Lower lobe of right lung (tissue), 2 donors: ENCODE results near the gene ANKH. TPM values are rescaled to one million over a fixed set of nuclear protein-coding genes. Genes with fewer than 3 reads are reported as not detected.

Source experiments
- ATAC-seq, 2 donors: fragments of 200-7000 bp; cut with Tn5 transposase; one replicate each; pipeline ENCODE4 v1.9.1; 2020 to 2022; ENCODE audit warnings: mild to moderate bottlenecking in 2 of 2, moderate library complexity in 2 of 2
- DNase-seq: peaks from one replicate; pipeline ENCODE4 v3.0.0-alpha.2; 2020
- H3K27ac ChIP-seq: fragments of 200-600 bp; one replicate; pipeline ENCODE4 v1.8.0; 2022
- H3K27me3 ChIP-seq: fragments of 200-600 bp; one replicate; pipeline ENCODE4 v1.8.0; 2022; ENCODE audit warnings: low read depth
- H3K36me3 ChIP-seq: fragments of 200-600 bp; one replicate; pipeline ENCODE4 v1.8.0; 2022; ENCODE audit warnings: mild to moderate bottlenecking
- H3K4me1 ChIP-seq: fragments of 200-600 bp; one replicate; pipeline ENCODE4 v1.8.0; 2022
- H3K4me3 ChIP-seq: fragments of 200-600 bp; one replicate; pipeline ENCODE4 v1.8.0; 2022; ENCODE audit warnings: mild to moderate bottlenecking
- H3K9me3 ChIP-seq: fragments of 200-600 bp; one replicate; pipeline ENCODE4 v1.8.0; 2022
- CTCF ChIP-seq: fragments of 200-600 bp; IDR thresholded peaks from one replicate; pipeline ENCODE4 v1.8.0; 2022; ENCODE audit warnings: antibody characterized with exemption, mild to moderate bottlenecking
- intact Hi-C: fragments of 100-400 bp; cut with DNase I; formaldehyde crosslinking; loops from one replicate; pipeline ENCODE4 v1.11.0; 2022
- total RNA-seq: library from RNA; stranded (reverse); fragmentation: NEBNext Ultra II Directional; extraction: Animal tissue kit (Norgen Biotek cat#: 25700); gene quantifications from one replicate; pipeline ENCODE4 v1.2.1, GENCODE V29; 2021
- donor health status: DM: no; HTN: yes; CAD: no; lungs with severe emphysema.

Gene ANKH
- total RNA-seq, 1 donor from 2014 or later: 53.7 TPM

GRCh38 chr5:14884062-14884612 lies 12.6 kb upstream of the ANKH start:
- Histone ChIP-seq H3K4me1 (no peaks in the 10 kb centered on the region), H3K36me3 (no peaks in the 10 kb centered on the region), H3K9me3 (no peaks in the 10 kb centered on the region), H3K27ac (no peak overlapping the region), H3K4me3 (no peak overlapping the region), H3K27me3 (no peaks in the 10 kb centered on the region)
- no peak for ATAC-seq
- intact Hi-C loops: no loop called here
- DNase-seq: no peak
- TF ChIP-seq CTCF: no peak

GRCh38 chr5:14882658-14883580 lies 11.3 kb upstream of the ANKH start:
- no peak for TF ChIP-seq CTCF
- no peaks in the 10 kb centered on the region for H3K27me3 ChIP-seq
- ATAC-seq (no peak), DNase-seq (no peak)
- H3K4me3 ChIP-seq: no peak overlapping the region
- no peaks in the 10 kb centered on the region for H3K4me1 ChIP-seq
- intact Hi-C loops: no loop called here
- no peaks in the 10 kb centered on the region for H3K36me3 ChIP-seq
- no peaks in the 10 kb centered on the region for H3K9me3 ChIP-seq
- H3K27ac ChIP-seq: no peak overlapping the region

- intact Hi-C loops: no loop called here
- TF ChIP-seq CTCF: no peak
Measured at GRCh38 chr5:14881826-14882225, 10.2 kb upstream of the ANKH start.

GRCh38 chr5:14880688-14881087 lies 9.1 kb upstream of the ANKH start:
- Histone ChIP-seq H3K4me1 (no peaks in the 10 kb centered on the region), H3K27ac (no peak overlapping the region), H3K27me3 (no peaks in the 10 kb centered on the region), H3K9me3 (no peaks in the 10 kb centered on the region), H3K4me3 (no peak overlapping the region), H3K36me3 (no peaks in the 10 kb centered on the region)
- intact Hi-C loops: no loop called here
- ATAC-seq: no peak
- no peak for TF ChIP-seq CTCF
- no peak for DNase-seq

More at GRCh38 chr5:14881826-14882225, 10.2 kb upstream of the ANKH start:
- Histone ChIP-seq H3K27me3 (no peaks in the 10 kb centered on the region), H3K36me3 (no peaks in the 10 kb centered on the region), H3K4me3 (no peak overlapping the region), H3K9me3 (no peaks in the 10 kb centered on the region), H3K27ac (no peak overlapping the region), H3K4me1 (no peaks in the 10 kb centered on the region)
- DNase-seq (no peak), ATAC-seq (no peak)

- Histone ChIP-seq H3K4me1 (no peaks in the 10 kb centered on the region), H3K4me3 (no peak overlapping the region), H3K27me3 (no peaks in the 10 kb centered on the region), H3K27ac (no peak overlapping the region), H3K36me3 (no peaks in the 10 kb centered on the region), H3K9me3 (no peaks in the 10 kb centered on the region)
- no peak for TF ChIP-seq CTCF
- DNase-seq: no peak
- ATAC-seq: no peak
- intact Hi-C loops: loop anchor here (10.0 kb wide), 1 partner anchor 155 kb away; no protein-coding TSS in a partner anchor
Measured at GRCh38 chr5:14879937-14880589, 8.5 kb upstream of the ANKH start.
